ENCODE measurements around the gene GPR35. TPM values are rescaled to one million over a fixed set of nuclear protein-coding genes. Genes with fewer than 3 reads are reported as not detected.

The GPR35 gene
- total and polyA plus RNA-seq, 2 of the 13 experiments (the other 11 are each of a cell fraction or from before 2014, with no cell fraction given): 27.1 to 44.2 TPM

- intact Hi-C loops (cut with micrococcal nuclease; ENCODE audit: unreplicated experiment) (no loop called here), in situ Hi-C loops (cut with HindIII; ENCODE audit: extremely low pct_ligation_motif_present, low pct_unique_long_range_greater_than_20kb) (no loop called here)
- DNase-seq (ENCODE audit: low spot score): no peak
- H3K4me2 ChIP-seq (ENCODE audit: low read depth, low read length): no peak overlapping the region
- WGBS (ENCODE audit: low lambda C conversion rate): 69% methylated on average over 3 of the region's 5 CpGs
- FAIRE-seq: no peak
- H3K4me1 ChIP-seq (ENCODE audit: insufficient read depth, low read length): peaks cover 40% of the 10 kb centered on the region
- H3K79me2 ChIP-seq (ENCODE audit: insufficient read depth, low read length): no peaks in the 10 kb centered on the region
- ATAC-seq: no peak
- H3K36me3 ChIP-seq (replicated peaks in 1 of 2; ENCODE audit: control insufficient read depth in 1 of 2, insufficient read depth in 2 of 2, low read length in 2 of 2): no peaks in the 10 kb centered on the region; a peak in 2 of 5 replicates
- no peak for TF ChIP-seq ZNF547 (CRISPR knock-in tag; IDR thresholded peaks at IDR 0.05)
- no peak for TF ChIP-seq IRF2 (CRISPR knock-in tag; IDR thresholded peaks at IDR 0.05)
- TF ChIP-seq MAZ (IDR thresholded peaks at IDR 0.05; ENCODE audit: borderline replicate concordance, low read depth, low read length): no peak
- TF ChIP-seq MAZ (CRISPR knock-in tag; IDR thresholded peaks at IDR 0.05; ENCODE audit: low read depth): no peak
- TF ChIP-seq ZNF761 (CRISPR knock-in tag; conservative IDR thresholded peaks at IDR 0.05): no peak
- TF ChIP-seq ZSCAN22 (CRISPR knock-in tag; IDR thresholded peaks at IDR 0.05): no peak
- TF ChIP-seq GPN1 (CRISPR knock-in tag; IDR thresholded peaks at IDR 0.05; ENCODE audit: borderline replicate concordance): no peak
- no peak for TF ChIP-seq ARNTL (CRISPR knock-in tag; IDR thresholded peaks at IDR 0.05)
- TF ChIP-seq ZNF101 (CRISPR knock-in tag; IDR thresholded peaks at IDR 0.05; ENCODE audit: borderline replicate concordance, low read depth): no peak
- no peak for TF ChIP-seq FOXA1 (IDR thresholded peaks at IDR 0.05)
- TF ChIP-seq FOXA1 (CRISPR knock-in tag; IDR thresholded peaks at IDR 0.05): no peak
- no peak for TF ChIP-seq POLR2AphosphoS5 (IDR thresholded peaks at IDR 0.05; ENCODE audit: low read depth, low read length)
- no peak for TF ChIP-seq RCOR2 (CRISPR knock-in tag; IDR thresholded peaks at IDR 0.05)
- no peak for TF ChIP-seq NRL (CRISPR knock-in tag; IDR thresholded peaks at IDR 0.05; ENCODE audit: borderline replicate concordance)
- no peak for TF ChIP-seq SRSF1 (optimal IDR thresholded peaks at IDR 0.05; ENCODE audit: low read depth, low read length)
- H3K9ac ChIP-seq (ENCODE audit: insufficient read depth, low read depth, low read length): no peak overlapping the region
- no TSS peak for BruUV-seq (replicated peaks)
- CTCF ChIA-PET (ENCODE audit: low intra/inter-chr PET ratio, low total read pairs): no interaction called here
- POLR2A ChIA-PET: interaction anchor here (0.9 to 1.8 kb wide), 2 partner anchors 25 to 43 kb away, joined by 3 to 4 read pairs; partner anchors contain the start of gene CAPN10
- no peak overlapping the region for H3K27ac ChIP-seq (ENCODE audit: extremely low read length, insufficient read depth, low read length)
- H3K27me3 ChIP-seq (ENCODE audit: control insufficient read depth in 1 of 2, insufficient read depth in 2 of 2, low read length in 2 of 2): no peaks in the 10 kb centered on the region
- no peak overlapping the region for H3K4me3 ChIP-seq (replicated peaks in 1 of 3; ENCODE audit: insufficient read depth in 1 of 3, low read depth in 2 of 3, low read length in 3 of 3)
- H4K20me1 ChIP-seq (ENCODE audit: insufficient read depth, low read length): no peaks in the 10 kb centered on the region
- H3K9me3 ChIP-seq (ENCODE audit: low read length): peaks cover 24% of the 10 kb centered on the region
- H2AFZ ChIP-seq (ENCODE audit: low read length): no peak overlapping the region
These were observed 4.3 kb downstream of the GPR35 start for GRCh38 chr2:240629619-240629967.
